NCI-H82 treated with DMSO at 0.1 percent for 48 hours (cell line): ENCODE measurements around the gene STXBP1.
A peak's percentile ranks its signal among the peaks of the same experiment; 100 is the strongest.

ENCODE experiments used
- DNase-seq: peaks from one replicate; lab custom pipeline; 2025; ENCODE audit not compliant: unreplicated experiment; lab: John Stamatoyannopoulos, UW

STXBP1 gene

GRCh38 chr9:127611899-127612790 is at the start of gene STXBP1:
STXBP1 (plus strand) TSS chr9:127612277; CDS start chr9:127612404, 127 bp downstream.
- peak; percentile 27 for DNase-seq

- no peak for DNase-seq
These were observed 49.7 kb upstream of the STXBP1 start for GRCh38 chr9:127562279-127562796.

GRCh38 chr9:127562841-127563401 is 49.2 kb upstream of the STXBP1 start:
- DNase-seq: no peak

- no peak for DNase-seq
These were observed 48.5 kb upstream of the STXBP1 start for GRCh38 chr9:127563579-127563978.

GRCh38 chr9:127565231-127565630 is 46.8 kb upstream of the STXBP1 start:
- no peak for DNase-seq

GRCh38 chr9:127566351-127567001 is 45.6 kb upstream of the STXBP1 start:
- no peak for DNase-seq

GRCh38 chr9:127567035-127567729 is 44.9 kb upstream of the STXBP1 start:
- no peak for DNase-seq

GRCh38 chr9:127567730-127568617 is 44.1 kb upstream of the STXBP1 start:
- no peak for DNase-seq

GRCh38 chr9:127568618-127568970 is 43.5 kb upstream of the STXBP1 start:
- no peak for DNase-seq

GRCh38 chr9:127568971-127569885 is 42.8 kb upstream of the STXBP1 start:
- peak; percentile 39 for DNase-seq

- DNase-seq: no peak
These were observed 42.1 kb upstream of the STXBP1 start for GRCh38 chr9:127569886-127570401.

GRCh38 chr9:127570533-127571111 is 41.5 kb upstream of the STXBP1 start:
- DNase-seq: no peak

GRCh38 chr9:127571971-127572370 is 40.1 kb upstream of the STXBP1 start:
- DNase-seq: no peak

GRCh38 chr9:127572961-127573721 is 38.9 kb upstream of the STXBP1 start:
- DNase-seq: no peak

- no peak for DNase-seq
These were observed 37.7 kb upstream of the STXBP1 start for GRCh38 chr9:127574072-127574993.

- DNase-seq: no peak
These were observed 36.0 kb upstream of the STXBP1 start for GRCh38 chr9:127575875-127576778.
